D721Med (cell line): ENCODE results near the gene IL4R.

ENCODE experiments used
- DNase-seq: peaks from one replicate; pipeline ENCODE4 v3.0.0; 2011; ENCODE audit warnings: low spot score; ENCODE audit not compliant: insufficient read length
- FAIRE-seq: peaks from 2 replicates; lab custom pipeline; 2011; peaks lifted over from hg19 to GRCh38; lab: Jason Lieb, UNC
- CTCF ChIP-seq: IDR thresholded peaks from 2 replicates; pipeline ENCODE4 v1.5.1; 2012; ENCODE audit warnings: mild to moderate bottlenecking, control low read depth; ENCODE audit not compliant: insufficient read depth; ENCODE audit errors: missing control alignments

The IL4R gene

GRCh38 chr16:27320261-27321012 lies 6.7 kb downstream of the IL4R start:
- TF ChIP-seq CTCF, result no peak
- FAIRE-seq, result no peak
- no peak for DNase-seq

GRCh38 chr16:27321013-27321915 lies 7.5 kb downstream of the IL4R start:
- DNase-seq (no peak), FAIRE-seq (no peak)
- no peak for TF ChIP-seq CTCF

- FAIRE-seq, result no peak
- DNase-seq, result no peak
- no peak for TF ChIP-seq CTCF
Observed at GRCh38 chr16:27322858-27323780, 9.3 kb downstream of the IL4R start.

GRCh38 chr16:27323781-27324561 lies 10.2 kb downstream of the IL4R start:
- no peak for DNase-seq
- TF ChIP-seq CTCF, result no peak
- FAIRE-seq, result no peak

GRCh38 chr16:27324851-27325301 lies 11.1 kb downstream of the IL4R start:
- no peak for DNase-seq
- no peak for FAIRE-seq
- TF ChIP-seq CTCF, result no peak

- no peak for TF ChIP-seq CTCF
- no peak for FAIRE-seq
- DNase-seq, result no peak
Observed at GRCh38 chr16:27325736-27326135, 12.0 kb downstream of the IL4R start.
